Fibroblast of lung (primary cell): ENCODE data around the gene COL5A2. TPM values are rescaled to one million over a fixed set of nuclear protein-coding genes. Genes with fewer than 3 reads are reported as not detected.

Experiments used
- DNase-seq, 2 donors: peaks; one replicate each; pipeline versions ENCODE4 v3.0.0 to v3.0.0-alpha.2; 2010; ENCODE audit warnings: low read depth in 2 of 2
- H2AFZ ChIP-seq: 2 replicates; pipeline ENCODE4 v1.5.1; 2012; ENCODE audit warnings: low read length, control low read depth, inconsistent platforms
- H3K27ac ChIP-seq: 2 replicates; pipeline ENCODE4 v1.5.1; 2011; ENCODE audit warnings: low read length, control low read depth; ENCODE audit not compliant: insufficient read depth
- H3K27me3 ChIP-seq: 2 replicates; pipeline ENCODE4 v1.5.1; 2011; ENCODE audit warnings: mild to moderate bottlenecking, low read length; ENCODE audit not compliant: control insufficient read depth, insufficient read depth
- H3K36me3 ChIP-seq: 2 replicates; pipeline ENCODE4 v1.5.1; 2011; ENCODE audit warnings: low read length; ENCODE audit not compliant: control insufficient read depth, insufficient read depth
- H3K4me1 ChIP-seq: 2 replicates; pipeline ENCODE4 v1.5.1; 2011; ENCODE audit warnings: low read length; ENCODE audit not compliant: control insufficient read depth, insufficient read depth; ENCODE audit errors: extremely low read depth
- H3K4me2 ChIP-seq: 2 replicates; pipeline ENCODE4 v1.5.1; 2011; ENCODE audit warnings: low read length, control low read depth; ENCODE audit not compliant: insufficient read depth; ENCODE audit errors: extremely low read depth
- H3K4me3 ChIP-seq, 4 experiments: fragments of 200-600 bp in 1 of 4; sonication (generic) in 1 of 4; replicated peaks in 1 of 4; 2 replicates each; pipeline ENCODE4 v1.5.1; 2011 to 2016; ENCODE audit warnings: low read length in 4 of 4, low read depth in 3 of 4, mild to moderate bottlenecking in 3 of 4, control low read depth in 2 of 4, inconsistent platforms in 1 of 4, mixed read lengths in 1 of 4; ENCODE audit not compliant: insufficient read depth in 1 of 4; ENCODE audit errors: control extremely low read depth in 1 of 4
- H3K79me2 ChIP-seq: 2 replicates; pipeline ENCODE4 v1.5.1; 2012; ENCODE audit warnings: mild to moderate bottlenecking, low read length, inconsistent platforms; ENCODE audit not compliant: control insufficient read depth, insufficient read depth
- H3K9ac ChIP-seq: 2 replicates; pipeline ENCODE4 v1.5.1; 2011; ENCODE audit warnings: mild to moderate bottlenecking, low read length, control low read depth; ENCODE audit not compliant: insufficient read depth
- H3K9me3 ChIP-seq: 2 replicates; pipeline ENCODE4 v1.5.1; 2012; ENCODE audit warnings: low read depth, low read length; ENCODE audit not compliant: control insufficient read depth, insufficient read depth
- H4K20me1 ChIP-seq: 2 replicates; pipeline ENCODE4 v1.5.1; 2011; ENCODE audit warnings: low read length; ENCODE audit not compliant: control insufficient read depth, insufficient read depth; ENCODE audit errors: extremely low read depth
- CTCF ChIP-seq, 2 donors: IDR thresholded peaks in 1 of 2; conservative IDR thresholded peaks in 1 of 2; 1 replicate in 1 of 2; 2 replicates in 1 of 2; pipeline ENCODE4 v1.5.1; 2011 to 2012; ENCODE audit warnings: low read length in 2 of 2, control low read depth in 1 of 2, inconsistent platforms in 1 of 2, low read depth in 1 of 2, mild to moderate bottlenecking in 1 of 2
- EZH2 ChIP-seq: IDR thresholded peaks from 2 replicates; pipeline ENCODE4 v1.5.1; 2012; ENCODE audit warnings: low read length, control low read depth, mild to moderate bottlenecking; ENCODE audit errors: missing control alignments
- polyA plus RNA-seq, 2 donors: library from polyadenylated mRNA; depleted of rRNA in 1 of 2; stranded (reverse) in 1 of 2; unstranded in 1 of 2; fragments of >200 nt; gene quantifications; 2 replicates each; pipeline ENCODE4 v1.2.1, GENCODE V29; 2011 to 2012; ENCODE audit warnings: missing spikeins in 1 of 2
- total RNA-seq: library from RNA; depleted of rRNA; stranded (reverse); fragments of >200 nt; gene quantifications from 2 replicates; pipeline ENCODE4 v1.2.1, GENCODE V29; 2014

Gene COL5A2
- total and polyA plus RNA-seq, 2 donors (not counting 1 experiment from before 2014, with no cell fraction given), result 253 to 353 TPM

DNA sequence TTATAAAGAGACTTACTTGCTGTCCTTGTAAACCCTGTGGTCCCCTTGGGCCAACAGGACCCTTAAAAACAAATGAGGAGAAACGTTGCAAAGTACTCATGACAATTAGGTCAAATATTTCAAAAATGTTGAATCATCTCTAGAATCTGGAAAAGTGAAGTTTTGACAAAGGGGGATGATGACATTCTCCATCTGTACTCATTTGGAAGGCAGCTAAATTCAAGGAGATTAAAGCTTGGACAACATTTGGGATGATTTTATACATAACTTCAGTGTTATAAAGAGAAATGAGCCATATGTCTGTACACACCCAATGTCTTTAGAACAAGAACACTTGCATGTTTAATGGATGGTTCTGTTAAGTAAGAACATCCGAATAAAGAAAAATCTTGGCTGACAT is 92.9 kb downstream of the COL5A2 start:
- H2AFZ ChIP-seq, result no peak overlapping the region
- no peak for TF ChIP-seq EZH2
- TF ChIP-seq CTCF (conservative IDR thresholded peaks at IDR 0.05 in 1 of 2, IDR thresholded peaks at IDR 0.05 in 1 of 2; ENCODE audit: low read depth in 1 of 2, low read length in 2 of 2), result no peak
- no peak overlapping the region for H3K4me2 ChIP-seq
- H3K27ac ChIP-seq, result peak overlapping the region; percentile 19
- no peaks in the 10 kb centered on the region for H4K20me1 ChIP-seq
- DNase-seq, result peak; percentile 75 to 84
- peaks cover 2% of the 10 kb centered on the region for H3K36me3 ChIP-seq
- H3K79me2 ChIP-seq, result no peaks in the 10 kb centered on the region
- H3K4me1 ChIP-seq, result peaks cover 4% of the 10 kb centered on the region
- H3K27me3 ChIP-seq, result no peaks in the 10 kb centered on the region
- no peaks in the 10 kb centered on the region for H3K9me3 ChIP-seq
- no peak overlapping the region for H3K9ac ChIP-seq
- no peak overlapping the region for H3K4me3 ChIP-seq

- peak overlapping the region; percentile 16 for H3K27ac ChIP-seq
These were observed 93.3 kb downstream of the COL5A2 start for GRCh38 chr2:189086250-189086649.

GRCh38 chr2:189083606-189084005 is 96.0 kb downstream of the COL5A2 start:
- Histone ChIP-seq H3K36me3 (peaks cover 2% of the 10 kb centered on the region), H3K4me2 (no peak overlapping the region), H3K9ac (no peak overlapping the region), H2AFZ (no peak overlapping the region), H3K9me3 (no peaks in the 10 kb centered on the region), H3K27me3 (no peaks in the 10 kb centered on the region), H3K27ac (peak overlapping the region; percentile 44), H3K79me2 (no peaks in the 10 kb centered on the region), H3K4me1 (peaks cover 4% of the 10 kb centered on the region), H3K4me3 (no peak overlapping the region), H4K20me1 (no peaks in the 10 kb centered on the region)
- no peak for TF ChIP-seq EZH2
- TF ChIP-seq CTCF (conservative IDR thresholded peaks at IDR 0.05 in 1 of 2, IDR thresholded peaks at IDR 0.05 in 1 of 2; ENCODE audit: low read depth in 1 of 2, low read length in 2 of 2), result no peak
- no peak for DNase-seq

More at GRCh38 chr2:189086250-189086649, 93.3 kb downstream of the COL5A2 start:
- H3K4me1 ChIP-seq, result peaks cover 4% of the 10 kb centered on the region
- no peaks in the 10 kb centered on the region for H3K27me3 ChIP-seq
- TF ChIP-seq EZH2 (no peak), CTCF (conservative IDR thresholded peaks at IDR 0.05 in 1 of 2, IDR thresholded peaks at IDR 0.05 in 1 of 2; ENCODE audit: low read depth in 1 of 2, low read length in 2 of 2) (no peak)
- no peak overlapping the region for H3K9ac ChIP-seq
- no peak for DNase-seq
- H3K79me2 ChIP-seq, result no peaks in the 10 kb centered on the region
- H3K4me2 ChIP-seq, result no peak overlapping the region
- peaks cover 2% of the 10 kb centered on the region for H3K36me3 ChIP-seq
- H3K9me3 ChIP-seq, result no peaks in the 10 kb centered on the region
- H2AFZ ChIP-seq, result no peak overlapping the region
- H4K20me1 ChIP-seq, result no peaks in the 10 kb centered on the region
- no peak overlapping the region for H3K4me3 ChIP-seq
